ENCODE measurements around the gene TNFRSF17.
"Not testable (repeated sequence)": the region's sequence is repeated elsewhere in the genome, so short reads cannot be mapped to it uniquely, and the experiment has no call there.

The TNFRSF17 gene

GRCh38 chr16:11964761-11965551, at the start of gene TNFRSF17:
TNFRSF17 (plus strand) TSS chr16:11965210; CDS start chr16:11965325, 115 bp downstream.
- DNase-seq: no peak

- peak; percentile 94 for DNase-seq
Observed at GRCh38 chr16:11915644-11916523, 49.1 kb upstream of the TNFRSF17 start, which contains the start of gene GSPT1. GSPT1 (minus strand) TSS chr16:11915956; CDS start chr16:11915720, 236 bp downstream.

GRCh38 chr16:11916524-11917285, 48.3 kb upstream of the TNFRSF17 start:
- DNase-seq: no peak

- DNase-seq: not testable (repeated sequence)
Observed at GRCh38 chr16:11924046-11924445, 41.0 kb upstream of the TNFRSF17 start.

GRCh38 chr16:11927350-11927749, 37.7 kb upstream of the TNFRSF17 start:
- not testable (repeated sequence) for DNase-seq

- DNase-seq: not testable (repeated sequence)
Observed at GRCh38 chr16:11941945-11942344, 23.1 kb upstream of the TNFRSF17 start, which contains the start of gene NPIPB2. NPIPB2 (minus strand) TSS chr16:11942045; CDS start chr16:11942045, 0 bp downstream.

GRCh38 chr16:11946433-11946832, 18.6 kb upstream of the TNFRSF17 start:
- no peak for DNase-seq

GRCh38 chr16:11948819-11949218, 16.2 kb upstream of the TNFRSF17 start:
- DNase-seq: no peak

- DNase-seq: peak; percentile 19
Observed at GRCh38 chr16:11949527-11949926, 15.5 kb upstream of the TNFRSF17 start.

GRCh38 chr16:11950388-11950787, 14.6 kb upstream of the TNFRSF17 start:
- no peak for DNase-seq

GRCh38 chr16:11953576-11953975, 11.4 kb upstream of the TNFRSF17 start:
- not testable (repeated sequence) for DNase-seq

GRCh38 chr16:11955713-11956123, 9.3 kb upstream of the TNFRSF17 start:
- DNase-seq: no peak

- DNase-seq: no peak
Observed at GRCh38 chr16:11956558-11956957, 8.5 kb upstream of the TNFRSF17 start.

GRCh38 chr16:11957591-11958395, 7.2 kb upstream of the TNFRSF17 start:
- no peak for DNase-seq

GRCh38 chr16:11962457-11962856, 2.6 kb upstream of the TNFRSF17 start:
- DNase-seq: not testable (repeated sequence)

GRCh38 chr16:11962978-11963377, 2.0 kb upstream of the TNFRSF17 start:
- DNase-seq: not testable (repeated sequence)

GRCh38 chr16:11963706-11964105, 1.3 kb upstream of the TNFRSF17 start:
- DNase-seq: no peak

GRCh38 chr16:11966173-11966572, 1.2 kb downstream of the TNFRSF17 start:
- DNase-seq: no peak

GRCh38 chr16:11967195-11967911, 2.3 kb downstream of the TNFRSF17 start:
- DNase-seq: no peak

- no peak for DNase-seq
Observed at GRCh38 chr16:11968577-11968976, 3.6 kb downstream of the TNFRSF17 start.

- DNase-seq: not testable (repeated sequence)
Observed at GRCh38 chr16:11970292-11970691, 5.3 kb downstream of the TNFRSF17 start.
